Body of pancreas (tissue), 4 donors: ENCODE results near the gene RRM2. TPM values are rescaled to one million over a fixed set of nuclear protein-coding genes. Genes with fewer than 3 reads are reported as not detected.

Experiments
- ATAC-seq: fragments of 150-250 bp; one replicate; pipeline ENCODE4 v1.9.1; 2016
- DNase-seq, 4 donors: peaks; one replicate each; pipeline ENCODE4 v3.0.0-alpha.2; 2019
- H3K27ac ChIP-seq, 4 donors: fragments of 200-600 bp; sonication (generic); 1 replicate in 3 of 4; 2 replicates in 1 of 4; pipeline versions ENCODE4 v1.5.1 to v1.6.1; 2016 to 2019; ENCODE audit warnings: mild to moderate bottlenecking in 1 of 4, mixed read lengths in 1 of 4, moderate library complexity in 1 of 4
- H3K27me3 ChIP-seq, 2 donors: fragments of 200-600 bp; sonication (generic); one replicate each; pipeline ENCODE4 v1.6.0; 2016; ENCODE audit warnings: mild to moderate bottlenecking in 1 of 2
- H3K36me3 ChIP-seq, 2 donors: fragments of 200-600 bp; sonication (generic); replicated peaks in 1 of 2; 2 replicates each; pipeline ENCODE4 v1.5.1; 2016; ENCODE audit warnings: low read depth in 2 of 2; ENCODE audit not compliant: insufficient read depth in 1 of 2
- H3K4me1 ChIP-seq: fragments of 200-600 bp; sonication (generic); one replicate; pipeline ENCODE4 v1.6.0; 2016
- H3K4me3 ChIP-seq, 2 donors: fragments of 200-600 bp; sonication (generic); 1 replicate in 1 of 2; 2 replicates in 1 of 2; pipeline ENCODE4 v1.5.1; 2016 to 2019
- H3K9me3 ChIP-seq, 3 donors: fragments of 200-600 bp; sonication (generic); 1 replicate in 2 of 3; 2 replicates in 1 of 3; pipeline ENCODE4 v1.5.1; 2016
- CTCF ChIP-seq, 7 experiments: fragments of 450-650 bp in 4 of 7; fragments of 200-600 bp in 3 of 7; sonication (generic) in 3 of 7; IDR thresholded peaks; one replicate each; pipeline ENCODE4 v1.5.1; 2016 to 2019; ENCODE audit warnings: antibody characterized with exemption in 7 of 7
- POLR2A ChIP-seq, 3 donors: fragments of 450-650 bp; IDR thresholded peaks; one replicate each; pipeline ENCODE4 v1.6.1; 2016; ENCODE audit warnings: antibody characterized with exemption in 3 of 3, mild to moderate bottlenecking in 2 of 3
- WGBS, 2 donors: methylation state at CpG; one replicate each; pipeline ENCODE4 v1.1.5; 2017; 5-methylcytosine and 5-hydroxymethylcytosine counted together
- intact Hi-C: fragments of 100-400 bp; cut with DNase I; formaldehyde crosslinking; loops from one replicate; pipeline ENCODE4 v1.15.1; 2023
- total RNA-seq, 2 donors: library from RNA; depleted of rRNA; stranded (reverse); fragments of >200 nt; gene quantifications; one replicate each; pipeline ENCODE4 v1.1.0, GENCODE V29; 2016

Gene RRM2
- total RNA-seq, 2 donors from 2014 or later: not detected

- WGBS, 2 donors: 11 to 17% methylated on average over 5 of the region's 5 CpGs
- intact Hi-C loops: loop anchor here (5.0 kb wide), 1 partner anchor 313 kb away; no protein-coding TSS in a partner anchor
- ATAC-seq (no peak), DNase-seq (peak; percentile 46 to 68 (median 52))
- peak; percentile 56 to 75 (median 71) for TF ChIP-seq CTCF (IDR thresholded peaks at IDR 0.05)
- no peak for TF ChIP-seq POLR2A (IDR thresholded peaks at IDR 0.05)
- H3K4me1 ChIP-seq: peaks cover 37% of the 10 kb centered on the region
- H3K27me3 ChIP-seq: no peaks in the 10 kb centered on the region
- no peak overlapping the region for H3K4me3 ChIP-seq
- H3K27ac ChIP-seq: no peak overlapping the region
- no peaks in the 10 kb centered on the region for H3K36me3 ChIP-seq
- no peaks in the 10 kb centered on the region for H3K9me3 ChIP-seq
These were observed 2.1 kb downstream of the RRM2 start for GRCh38 chr2:10124538-10125045.

- H3K9me3 ChIP-seq: no peaks in the 10 kb centered on the region
- no peak overlapping the region for H3K27ac ChIP-seq
- ATAC-seq: no peak
- no peaks in the 10 kb centered on the region for H3K36me3 ChIP-seq
- no peak for TF ChIP-seq CTCF (IDR thresholded peaks at IDR 0.05)
- no peak for TF ChIP-seq POLR2A (IDR thresholded peaks at IDR 0.05)
- no peak for DNase-seq
- no peaks in the 10 kb centered on the region for H3K27me3 ChIP-seq
- WGBS, 2 donors: 84% methylated on average over 6 of the region's 6 CpGs
- no peak overlapping the region for H3K4me3 ChIP-seq
- H3K4me1 ChIP-seq: peaks cover 28% of the 10 kb centered on the region
- intact Hi-C loops: loop anchor here (5.0 kb wide), 1 partner anchor 311 kb away; no protein-coding TSS in a partner anchor
These were observed 3.5 kb downstream of the RRM2 start for GRCh38 chr2:10125842-10126631.

DNA sequence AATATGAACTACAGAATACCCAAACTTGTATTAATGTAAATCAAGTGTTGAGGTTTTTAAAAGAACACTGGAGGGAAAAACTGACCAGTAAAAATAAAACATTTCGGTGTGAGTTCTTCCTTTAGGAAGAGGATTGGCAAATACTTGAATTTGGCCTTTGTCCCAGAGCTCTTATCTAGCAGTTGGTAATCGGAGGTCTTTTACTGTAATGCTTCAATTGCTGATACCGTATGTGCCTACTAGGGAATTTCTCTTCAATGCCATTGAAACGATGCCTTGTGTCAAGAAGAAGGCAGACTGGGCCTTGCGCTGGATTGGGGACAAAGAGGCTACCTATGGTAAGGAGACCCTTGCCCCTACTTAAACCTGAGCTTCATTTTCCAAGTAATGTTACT lies 4.1 kb downstream of the RRM2 start:
- 8 to 20% methylated on average over 5 of the region's 5 CpGs for WGBS, 2 donors
- no peaks in the 10 kb centered on the region for H3K27me3 ChIP-seq
- peak in 1 of 4 donors; percentile 64 for DNase-seq
- H3K9me3 ChIP-seq: no peaks in the 10 kb centered on the region
- H3K36me3 ChIP-seq: no peaks in the 10 kb centered on the region
- TF ChIP-seq CTCF (IDR thresholded peaks at IDR 0.05) (no peak), POLR2A (IDR thresholded peaks at IDR 0.05) (no peak)
- ATAC-seq: peak; percentile 32
- H3K27ac ChIP-seq: no peak overlapping the region
- H3K4me1 ChIP-seq: peaks cover 22% of the 10 kb centered on the region
- no peak overlapping the region for H3K4me3 ChIP-seq
- intact Hi-C loops: loop anchor here (5.0 kb wide), 1 partner anchor 311 kb away; no protein-coding TSS in a partner anchor

DNA sequence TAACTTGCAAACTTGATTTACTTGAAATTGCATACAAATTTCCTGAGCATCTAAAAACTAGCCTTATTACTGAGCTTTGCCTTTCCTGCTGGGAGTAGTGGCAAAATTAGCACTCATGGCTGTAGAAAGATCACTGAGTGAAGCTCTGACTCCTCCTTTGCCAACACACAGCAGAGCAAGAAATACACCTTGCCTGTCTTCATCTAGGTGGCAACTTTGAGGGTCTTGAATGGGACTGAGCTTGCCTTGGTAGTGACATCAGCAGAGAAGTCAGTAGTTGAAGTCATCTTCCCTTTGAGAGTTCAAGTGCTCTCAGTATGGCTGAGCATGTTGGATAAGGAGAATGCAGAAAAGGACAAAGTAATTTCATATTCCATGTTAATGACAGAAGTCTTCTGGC lies 5.9 kb downstream of the RRM2 start:
- Histone ChIP-seq H3K4me3 (no peak overlapping the region), H3K27me3 (no peaks in the 10 kb centered on the region), H3K4me1 (peaks cover 6% of the 10 kb centered on the region), H3K27ac (no peak overlapping the region), H3K36me3 (no peaks in the 10 kb centered on the region), H3K9me3 (no peaks in the 10 kb centered on the region)
- no peak for DNase-seq
- no peak for TF ChIP-seq CTCF (IDR thresholded peaks at IDR 0.05)
- no peak for TF ChIP-seq POLR2A (IDR thresholded peaks at IDR 0.05)
- intact Hi-C loops: loop anchor here (5.0 kb wide), 1 partner anchor 309 kb away; no protein-coding TSS in a partner anchor
- ATAC-seq: no peak
